NCI-H2081 (cell line): ENCODE measurements around the gene KLHL18.
"Not testable (repeated sequence)": the region's sequence is repeated elsewhere in the genome, so short reads cannot be mapped to it uniquely, and the experiment has no call there.

Experiments used
- DNase-seq, 2 experiments: peaks; one replicate each; lab custom pipeline; 2025; lab: John Stamatoyannopoulos, UW

The KLHL18 gene

GRCh38 chr3:47274652-47275051 lies 8.1 kb upstream of the KLHL18 start:
- DNase-seq, result no peak

GRCh38 chr3:47276558-47276957 lies 6.2 kb upstream of the KLHL18 start:
- no peak for DNase-seq

GRCh38 chr3:47280519-47280918 lies 2.2 kb upstream of the KLHL18 start:
- no peak for DNase-seq

GRCh38 chr3:47283193-47283537 lies 421 bp downstream of the KLHL18 start:
- no peak for DNase-seq

- peak in 1 of 2 experiments; percentile 39 for DNase-seq
Observed at GRCh38 chr3:47283591-47284364, 1.0 kb downstream of the KLHL18 start.

GRCh38 chr3:47288966-47289910 lies 6.5 kb downstream of the KLHL18 start:
- DNase-seq, result no peak

GRCh38 chr3:47291158-47291753 lies 8.5 kb downstream of the KLHL18 start:
- DNase-seq, result no peak

- DNase-seq, result not testable (repeated sequence)
Observed at GRCh38 chr3:47291754-47292420, 9.1 kb downstream of the KLHL18 start.

- DNase-seq, result no peak
Observed at GRCh38 chr3:47293822-47294221, 11.1 kb downstream of the KLHL18 start.

- no peak for DNase-seq
Observed at GRCh38 chr3:47294392-47294791, 11.6 kb downstream of the KLHL18 start.

- no peak for DNase-seq
Observed at GRCh38 chr3:47295322-47295721, 12.6 kb downstream of the KLHL18 start.

- DNase-seq, result no peak
Observed at GRCh38 chr3:47295976-47296375, 13.2 kb downstream of the KLHL18 start.

- DNase-seq, result no peak
Observed at GRCh38 chr3:47296562-47297302, 14.0 kb downstream of the KLHL18 start.

GRCh38 chr3:47298439-47298838 lies 15.7 kb downstream of the KLHL18 start:
- no peak for DNase-seq

GRCh38 chr3:47299381-47300318 lies 16.9 kb downstream of the KLHL18 start:
- no peak for DNase-seq

GRCh38 chr3:47301456-47301855 lies 18.7 kb downstream of the KLHL18 start:
- DNase-seq, result no peak

- no peak for DNase-seq
Observed at GRCh38 chr3:47306022-47306421, 23.3 kb downstream of the KLHL18 start.

- DNase-seq, result not testable (repeated sequence)
Observed at GRCh38 chr3:47309231-47309630, 26.5 kb downstream of the KLHL18 start.

GRCh38 chr3:47310391-47310790 lies 27.6 kb downstream of the KLHL18 start:
- no peak for DNase-seq

GRCh38 chr3:47313341-47314055 lies 30.8 kb downstream of the KLHL18 start:
- no peak for DNase-seq
